ENCODE measurements around the gene HOOK2. TPM values are rescaled to one million over a fixed set of nuclear protein-coding genes. Genes with fewer than 3 reads are reported as not detected.

Gene HOOK2
- total RNA-seq, 3 donors from 2014 or later = 52.2 to 91.9 (median 69.0) TPM

DNA sequence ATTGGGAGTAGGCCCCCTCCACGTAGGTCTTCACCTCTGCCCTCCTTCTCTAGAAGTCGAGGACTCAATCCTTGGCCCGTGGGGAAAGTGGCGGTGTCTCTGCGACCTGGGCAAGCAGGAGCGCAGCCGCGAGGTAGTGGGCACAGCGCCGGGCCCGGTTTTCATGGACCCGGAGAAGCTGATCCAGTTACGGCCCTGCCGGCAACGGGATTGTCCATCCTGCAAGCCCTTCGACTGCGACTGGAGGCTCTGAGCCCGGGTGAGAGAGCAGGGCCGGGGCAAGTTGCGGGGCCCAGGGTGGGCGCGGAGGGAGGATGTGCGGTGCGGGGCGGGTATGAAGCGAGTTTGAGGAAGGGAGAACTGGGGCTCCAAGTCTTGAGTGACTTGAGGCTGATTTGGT, 28.7 kb upstream of the HOOK2 start:
- TF ChIP-seq, protein P1, sequence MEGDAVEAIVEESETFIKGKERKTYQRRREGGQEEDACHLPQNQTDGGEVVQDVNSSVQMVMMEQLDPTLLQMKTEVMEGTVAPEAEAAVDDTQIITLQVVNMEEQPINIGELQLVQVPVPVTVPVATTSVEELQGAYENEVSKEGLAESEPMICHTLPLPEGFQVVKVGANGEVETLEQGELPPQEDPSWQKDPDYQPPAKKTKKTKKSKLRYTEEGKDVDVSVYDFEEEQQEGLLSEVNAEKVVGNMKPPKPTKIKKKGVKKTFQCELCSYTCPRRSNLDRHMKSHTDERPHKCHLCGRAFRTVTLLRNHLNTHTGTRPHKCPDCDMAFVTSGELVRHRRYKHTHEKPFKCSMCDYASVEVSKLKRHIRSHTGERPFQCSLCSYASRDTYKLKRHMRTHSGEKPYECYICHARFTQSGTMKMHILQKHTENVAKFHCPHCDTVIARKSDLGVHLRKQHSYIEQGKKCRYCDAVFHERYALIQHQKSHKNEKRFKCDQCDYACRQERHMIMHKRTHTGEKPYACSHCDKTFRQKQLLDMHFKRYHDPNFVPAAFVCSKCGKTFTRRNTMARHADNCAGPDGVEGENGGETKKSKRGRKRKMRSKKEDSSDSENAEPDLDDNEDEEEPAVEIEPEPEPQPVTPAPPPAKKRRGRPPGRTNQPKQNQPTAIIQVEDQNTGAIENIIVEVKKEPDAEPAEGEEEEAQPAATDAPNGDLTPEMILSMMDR (IDR thresholded peaks at IDR 0.05) = no peak
- intact Hi-C loops (cut with DNase I, micrococcal nuclease) = no loop called here
- ATAC-seq = no peak
- Histone ChIP-seq H3K9me3 (no peaks in the 10 kb centered on the region), H3K36me3 (ENCODE audit: low read depth) (no peaks in the 10 kb centered on the region), H3K4me1 (ENCODE audit: low read depth) (peaks cover 16% of the 10 kb centered on the region), H3K4me3 (no peak overlapping the region)
- DNase-seq = peak in 1 of 3 donors; percentile 60

DNA sequence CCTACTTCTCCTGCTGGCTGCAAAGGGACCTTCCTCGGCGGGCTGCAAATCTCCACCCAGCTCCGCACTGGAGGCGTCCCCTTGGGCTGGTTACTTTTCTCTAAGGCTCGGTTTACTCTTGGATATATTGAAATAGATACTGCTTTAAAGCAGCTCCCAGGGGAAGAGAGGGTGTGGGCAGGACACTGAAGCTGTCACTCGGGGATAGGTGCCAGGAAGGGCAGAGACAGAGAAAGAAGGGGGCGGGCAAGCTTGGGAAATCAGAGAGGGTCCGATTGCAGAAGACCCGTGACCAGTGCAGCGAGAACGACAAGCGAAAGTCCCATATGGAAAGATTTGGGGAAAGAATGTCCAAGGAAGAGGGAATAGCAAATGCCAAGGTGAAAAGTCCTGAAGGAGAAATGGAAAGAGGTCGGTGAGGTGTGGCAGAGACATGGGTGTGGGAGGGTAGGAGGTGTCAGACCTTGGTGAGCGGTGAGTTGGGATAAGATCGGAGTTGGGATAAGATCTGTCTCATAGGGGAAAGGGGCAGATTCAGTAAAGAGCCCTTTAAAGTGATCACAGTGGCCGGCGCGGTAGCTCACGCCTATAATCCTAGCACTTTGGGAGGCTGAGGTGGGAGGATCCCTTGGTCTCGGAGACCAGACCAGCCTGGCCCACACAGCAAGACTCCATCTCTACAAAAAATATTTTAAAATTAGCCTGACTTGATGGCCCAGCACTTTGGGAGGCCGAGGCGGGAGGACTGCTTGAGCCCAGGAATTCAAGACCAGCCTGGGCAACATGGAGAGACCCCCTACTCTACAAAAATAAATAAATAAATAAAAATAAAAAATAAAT, 27.1 kb upstream of the HOOK2 start:
- Histone ChIP-seq H3K4me3 (peak overlapping the region; percentile 82), H3K9me3 (no peaks in the 10 kb centered on the region), H3K36me3 (ENCODE audit: low read depth) (no peaks in the 10 kb centered on the region), H3K4me1 (ENCODE audit: low read depth) (peaks cover 16% of the 10 kb centered on the region)
- DNase-seq = peak in 2 of 3 donors; percentile 37 to 57
- intact Hi-C loops (cut with DNase I, micrococcal nuclease) = no loop called here
- ATAC-seq = peak; percentile 24
- TF ChIP-seq, protein P1 (IDR thresholded peaks at IDR 0.05) = no peak

DNA sequence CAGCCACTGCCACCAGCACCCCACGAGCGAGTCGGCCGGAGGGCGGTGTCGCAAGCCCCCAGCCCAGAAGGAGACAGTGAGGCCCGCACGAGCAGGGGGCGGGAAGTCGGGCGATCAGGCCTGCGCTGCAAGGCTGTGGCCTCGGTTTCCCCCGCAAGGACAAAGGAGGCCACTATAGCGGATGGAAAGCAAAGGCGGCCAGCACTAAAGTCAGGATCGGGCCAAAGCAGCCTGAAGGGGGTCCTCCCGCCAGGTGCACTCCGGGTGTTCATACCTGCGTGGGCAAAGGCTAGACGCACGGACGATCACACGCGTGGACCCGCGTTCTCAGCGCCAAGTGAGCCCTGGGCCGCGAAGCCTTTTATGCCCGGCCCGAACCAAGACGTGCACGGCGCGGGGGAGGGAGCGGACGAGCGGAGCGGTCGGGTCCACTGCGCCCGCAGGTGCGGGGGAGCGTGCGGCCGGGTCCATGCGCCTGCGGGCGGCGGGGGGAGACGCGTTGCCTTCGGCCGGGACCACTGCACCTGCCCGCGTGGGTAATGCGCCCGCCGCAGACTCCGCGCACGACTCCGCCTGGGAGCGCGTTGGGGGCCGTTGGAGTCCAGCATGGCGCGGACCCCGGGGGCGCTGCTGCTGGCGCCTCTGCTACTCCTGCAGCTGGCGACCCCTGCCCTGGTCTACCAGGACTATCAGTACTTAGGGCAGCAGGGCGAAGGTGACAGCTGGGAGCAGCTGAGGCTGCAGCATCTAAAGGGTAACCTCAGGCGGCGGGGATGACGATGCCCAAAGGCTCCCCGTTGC, 26.3 kb upstream of the HOOK2 start, which contains the start of the genes PRDX2 and THSD8:
TSS of gene PRDX2 (minus strand) at position 335 of the 801 bp plus-strand sequence. CDS start 539 bp downstream, outside the sequence.
TSS of gene THSD8 (plus strand) at position 604 of the 801 bp plus-strand sequence. CDS start at position 607, 3 bp downstream.
- DNase-seq = peak; percentile 88 to 92 (median 90)
- intact Hi-C loops (cut with DNase I, micrococcal nuclease) = no loop called here

DNA sequence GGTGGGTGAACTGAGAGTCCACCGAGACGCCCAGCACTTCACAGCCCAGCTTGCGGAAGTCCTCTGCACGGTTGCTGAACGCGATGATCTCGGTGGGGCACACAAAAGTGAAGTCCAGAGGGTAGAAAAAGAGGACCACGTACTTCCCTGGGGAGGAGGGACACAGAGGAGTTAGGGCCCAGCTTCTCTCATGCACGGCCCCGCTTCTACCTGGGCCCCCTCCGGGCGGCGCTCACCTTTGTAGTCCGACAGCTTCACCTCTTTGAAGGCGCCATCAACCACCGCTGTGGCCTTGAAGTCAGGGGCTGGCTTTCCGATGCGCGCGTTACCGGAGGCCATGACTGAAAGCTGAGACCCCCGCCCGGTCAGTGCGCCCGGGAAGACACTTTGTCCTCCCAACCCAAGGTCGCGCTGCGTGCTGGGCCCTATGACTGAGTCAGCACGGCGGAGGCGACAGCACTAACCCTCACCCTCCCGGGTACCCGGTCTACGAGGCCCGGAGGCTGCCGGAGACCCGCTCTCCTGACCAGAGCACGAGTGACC, 25.6 kb upstream of the HOOK2 start:
- TF ChIP-seq, protein P1 (IDR thresholded peaks at IDR 0.05) = no peak
- peak in 2 of 3 donors; percentile 51 to 68 for DNase-seq
- no peaks in the 10 kb centered on the region for H3K36me3 ChIP-seq (ENCODE audit: low read depth)
- intact Hi-C loops (cut with DNase I, micrococcal nuclease) = no loop called here
- H3K4me1 ChIP-seq (ENCODE audit: low read depth) = peaks cover 15% of the 10 kb centered on the region
- peak overlapping the region; percentile 82 for H3K4me3 ChIP-seq
- ATAC-seq = peak; percentile 35
- H3K9me3 ChIP-seq = no peaks in the 10 kb centered on the region

More for the DNA sequence above, 26.3 kb upstream of the HOOK2 start, which contains the start of the genes PRDX2 and THSD8:
- TF ChIP-seq, protein P1 (IDR thresholded peaks at IDR 0.05) = no peak
- H3K4me1 ChIP-seq (ENCODE audit: low read depth) = peaks cover 9% of the 10 kb centered on the region
- H3K9me3 ChIP-seq = no peaks in the 10 kb centered on the region
- peak; percentile 93 for ATAC-seq
- H3K4me3 ChIP-seq = peak within 1 kb of the TSS; percentile 82
- H3K36me3 ChIP-seq (ENCODE audit: low read depth) = no peaks in the 10 kb centered on the region

DNA sequence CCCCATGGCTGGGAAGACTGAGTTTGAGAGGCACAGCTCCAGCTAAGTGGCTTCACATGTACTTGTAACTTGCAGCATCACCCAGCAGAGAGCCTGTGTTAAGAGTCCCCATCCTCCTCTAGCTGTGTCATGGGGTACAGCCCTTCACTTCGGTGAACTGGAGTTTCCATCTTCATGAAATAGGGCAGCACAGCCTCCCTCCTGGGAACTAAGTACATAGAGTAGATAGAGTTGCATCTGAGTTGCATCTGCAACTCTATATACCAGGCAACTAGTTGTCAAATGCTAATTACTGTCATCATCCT, 25.1 kb upstream of the HOOK2 start:
- Histone ChIP-seq H3K36me3 (ENCODE audit: low read depth) (no peaks in the 10 kb centered on the region), H3K4me3 (no peak overlapping the region), H3K9me3 (no peaks in the 10 kb centered on the region), H3K4me1 (ENCODE audit: low read depth) (peaks cover 21% of the 10 kb centered on the region)
- DNase-seq (no peak), ATAC-seq (no peak)
- intact Hi-C loops (cut with DNase I, micrococcal nuclease) = no loop called here
- TF ChIP-seq, protein P1 (IDR thresholded peaks at IDR 0.05) = no peak
